ENCODE results near the gene DNALI1.

Gene DNALI1

DNA sequence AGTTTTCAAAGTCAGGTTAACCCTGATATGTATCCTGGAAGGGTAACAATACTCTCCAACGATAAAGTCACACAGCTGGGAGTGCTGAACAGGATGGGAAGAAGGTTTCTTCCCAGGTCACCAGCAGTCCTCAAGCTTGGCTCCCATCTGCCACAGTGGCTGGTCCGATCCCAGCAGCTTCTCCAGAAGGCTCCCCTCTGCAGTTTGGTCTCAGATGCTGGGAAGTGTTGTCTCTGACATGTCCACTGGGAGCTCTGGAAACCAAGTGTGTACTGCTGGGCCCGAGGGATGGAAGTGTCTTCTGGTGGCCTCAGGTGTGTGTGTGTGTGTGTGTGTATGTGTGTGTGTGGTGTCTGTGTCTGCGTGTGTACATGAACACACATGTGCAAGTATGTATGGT lies 55.4 kb downstream of the DNALI1 start:
- TF ChIP-seq, protein P1, sequence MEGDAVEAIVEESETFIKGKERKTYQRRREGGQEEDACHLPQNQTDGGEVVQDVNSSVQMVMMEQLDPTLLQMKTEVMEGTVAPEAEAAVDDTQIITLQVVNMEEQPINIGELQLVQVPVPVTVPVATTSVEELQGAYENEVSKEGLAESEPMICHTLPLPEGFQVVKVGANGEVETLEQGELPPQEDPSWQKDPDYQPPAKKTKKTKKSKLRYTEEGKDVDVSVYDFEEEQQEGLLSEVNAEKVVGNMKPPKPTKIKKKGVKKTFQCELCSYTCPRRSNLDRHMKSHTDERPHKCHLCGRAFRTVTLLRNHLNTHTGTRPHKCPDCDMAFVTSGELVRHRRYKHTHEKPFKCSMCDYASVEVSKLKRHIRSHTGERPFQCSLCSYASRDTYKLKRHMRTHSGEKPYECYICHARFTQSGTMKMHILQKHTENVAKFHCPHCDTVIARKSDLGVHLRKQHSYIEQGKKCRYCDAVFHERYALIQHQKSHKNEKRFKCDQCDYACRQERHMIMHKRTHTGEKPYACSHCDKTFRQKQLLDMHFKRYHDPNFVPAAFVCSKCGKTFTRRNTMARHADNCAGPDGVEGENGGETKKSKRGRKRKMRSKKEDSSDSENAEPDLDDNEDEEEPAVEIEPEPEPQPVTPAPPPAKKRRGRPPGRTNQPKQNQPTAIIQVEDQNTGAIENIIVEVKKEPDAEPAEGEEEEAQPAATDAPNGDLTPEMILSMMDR (IDR thresholded peaks at IDR 0.05), result no peak
- H3K27me3 ChIP-seq, result peaks cover 90% of the 10 kb centered on the region
- peaks cover 0 to under 1% of the 10 kb centered on the region in 2 experiments for H3K4me1 ChIP-seq (ENCODE audit: control insufficient read depth in 1 of 2, insufficient read depth in 1 of 2, low read depth in 1 of 2, low read length in 1 of 2)
- H3K9me3 ChIP-seq, result no peaks in the 10 kb centered on the region
- H3K4me3 ChIP-seq (ENCODE audit: low read depth in 1 of 2, low read length in 1 of 2), result no peak overlapping the region
- H3K27ac ChIP-seq, result no peak overlapping the region
- no peaks in the 10 kb centered on the region for H3K36me3 ChIP-seq

- TF ChIP-seq, protein P1 (IDR thresholded peaks at IDR 0.05), result no peak
- no peaks in the 10 kb centered on the region for H3K36me3 ChIP-seq
- H3K4me3 ChIP-seq (ENCODE audit: low read depth in 1 of 2, low read length in 1 of 2), result no peak overlapping the region
- H3K27ac ChIP-seq, result no peak overlapping the region
- H3K4me1 ChIP-seq (ENCODE audit: control insufficient read depth in 1 of 2, insufficient read depth in 1 of 2, low read depth in 1 of 2, low read length in 1 of 2), result no peaks in the 10 kb centered on the region
- H3K27me3 ChIP-seq, result peaks cover 93% of the 10 kb centered on the region
- no peaks in the 10 kb centered on the region for H3K9me3 ChIP-seq
Measured at GRCh38 chr1:37614105-37614504, 57.4 kb downstream of the DNALI1 start.

DNA sequence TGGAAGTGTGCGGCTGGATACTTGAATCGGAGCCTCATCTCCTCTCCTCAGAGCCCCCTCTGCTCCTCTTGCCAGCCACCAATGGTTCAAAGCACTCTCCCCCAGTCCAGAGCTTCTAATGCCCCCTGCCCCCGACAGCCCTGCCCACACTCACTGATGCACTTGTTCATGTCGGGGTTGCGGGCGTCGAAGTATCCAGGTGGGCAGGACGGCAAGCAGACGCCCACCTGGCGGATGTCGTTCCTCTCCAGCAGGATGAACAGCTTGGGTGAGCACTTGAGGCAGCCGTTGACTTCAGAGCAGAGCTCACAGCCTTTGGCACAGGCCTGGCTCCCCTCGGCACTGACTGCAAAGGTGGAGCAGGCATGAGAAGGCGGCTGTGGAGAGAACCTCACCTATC lies 59.6 kb downstream of the DNALI1 start:
- no peaks in the 10 kb centered on the region for H3K36me3 ChIP-seq
- no peak overlapping the region for H3K27ac ChIP-seq
- peaks cover 97% of the 10 kb centered on the region for H3K27me3 ChIP-seq
- H3K4me3 ChIP-seq (ENCODE audit: low read depth in 1 of 2, low read length in 1 of 2), result no peak overlapping the region
- H3K9me3 ChIP-seq, result no peaks in the 10 kb centered on the region
- TF ChIP-seq, protein P1 (IDR thresholded peaks at IDR 0.05), result no peak
- no peaks in the 10 kb centered on the region for H3K4me1 ChIP-seq (ENCODE audit: control insufficient read depth in 1 of 2, insufficient read depth in 1 of 2, low read depth in 1 of 2, low read length in 1 of 2)
